Measurements from ENCODE around the gene SLC13A2. TPM values are rescaled to one million over a fixed set of nuclear protein-coding genes. Genes with fewer than 3 reads are reported as not detected.

The SLC13A2 gene
- total RNA-seq, 3 donors from 2014 or later (not counting 1 experiment from before 2014, with no cell fraction given): not detected

DNA sequence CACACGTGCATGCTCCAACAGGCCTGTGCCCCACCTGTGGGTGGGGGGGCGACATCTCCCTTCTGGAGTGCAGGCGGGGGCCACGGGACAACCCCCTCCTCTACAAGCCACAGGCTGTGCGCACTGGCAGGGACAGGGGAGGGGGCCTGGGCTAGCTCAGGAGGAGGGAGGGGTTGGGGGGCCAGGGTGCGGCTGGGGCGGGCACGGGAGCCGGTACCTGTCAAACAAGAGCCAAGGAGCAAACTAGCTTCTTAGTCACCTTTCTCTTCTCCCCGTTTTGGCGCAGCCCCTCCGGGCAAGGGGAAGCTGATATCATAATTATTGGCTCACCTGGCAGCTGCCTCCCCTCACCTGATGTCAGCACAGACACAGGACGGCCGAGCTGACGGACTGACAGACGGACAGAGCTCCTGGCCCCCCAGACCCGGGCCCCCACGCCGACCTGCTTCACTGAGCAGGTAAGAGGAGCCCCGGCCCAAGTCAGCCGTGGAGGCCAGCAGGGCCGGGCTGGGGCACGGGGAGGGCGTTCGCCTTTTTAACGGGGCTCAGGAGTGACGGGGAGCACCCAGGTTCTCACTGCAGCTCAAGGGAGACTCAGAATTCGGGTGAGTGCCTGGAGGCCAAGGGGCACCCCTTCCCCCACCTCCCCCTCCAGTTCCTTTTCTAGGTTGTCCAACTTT lies 32.7 kb downstream of the SLC13A2 start, which contains the start of gene FOXN1:
TSS of gene FOXN1 (plus strand) at position 363 of the 680 bp plus-strand sequence. CDS start 17,622 bp downstream, outside the sequence.
- H3K4me1 ChIP-seq (ENCODE audit: control insufficient read depth, insufficient read depth, low read length): no peaks in the 10 kb centered on the region
- Mint-ChIP-seq H3K4me1 (no peaks in the 10 kb centered on the region), H3K36me3 (no peaks in the 10 kb centered on the region), H3K4me3 (no peak within 1 kb of the TSS), H3K9me3 (no peaks in the 10 kb centered on the region), H3K27ac (no peak within 1 kb of the TSS), H3K27me3 (ENCODE audit: low read depth in 2 of 2) (peaks cover 8 to 21% of the 10 kb centered on the region in 2 donors)
- TF ChIP-seq, protein P1, sequence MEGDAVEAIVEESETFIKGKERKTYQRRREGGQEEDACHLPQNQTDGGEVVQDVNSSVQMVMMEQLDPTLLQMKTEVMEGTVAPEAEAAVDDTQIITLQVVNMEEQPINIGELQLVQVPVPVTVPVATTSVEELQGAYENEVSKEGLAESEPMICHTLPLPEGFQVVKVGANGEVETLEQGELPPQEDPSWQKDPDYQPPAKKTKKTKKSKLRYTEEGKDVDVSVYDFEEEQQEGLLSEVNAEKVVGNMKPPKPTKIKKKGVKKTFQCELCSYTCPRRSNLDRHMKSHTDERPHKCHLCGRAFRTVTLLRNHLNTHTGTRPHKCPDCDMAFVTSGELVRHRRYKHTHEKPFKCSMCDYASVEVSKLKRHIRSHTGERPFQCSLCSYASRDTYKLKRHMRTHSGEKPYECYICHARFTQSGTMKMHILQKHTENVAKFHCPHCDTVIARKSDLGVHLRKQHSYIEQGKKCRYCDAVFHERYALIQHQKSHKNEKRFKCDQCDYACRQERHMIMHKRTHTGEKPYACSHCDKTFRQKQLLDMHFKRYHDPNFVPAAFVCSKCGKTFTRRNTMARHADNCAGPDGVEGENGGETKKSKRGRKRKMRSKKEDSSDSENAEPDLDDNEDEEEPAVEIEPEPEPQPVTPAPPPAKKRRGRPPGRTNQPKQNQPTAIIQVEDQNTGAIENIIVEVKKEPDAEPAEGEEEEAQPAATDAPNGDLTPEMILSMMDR (IDR thresholded peaks at IDR 0.05): no peak
- ATAC-seq (no peak), DNase-seq (no peak)
- H3K27me3 ChIP-seq (ENCODE audit: control insufficient read depth, insufficient read depth, low read length): no peaks in the 10 kb centered on the region
- no peak within 1 kb of the TSS for H3K27ac ChIP-seq (ENCODE audit: low read length)
- H3K9me3 ChIP-seq (ENCODE audit: control insufficient read depth, insufficient read depth, low read length): no peaks in the 10 kb centered on the region
- 92% methylated on average over 23 of the region's 28 CpGs for WGBS (ENCODE audit: insufficient coverage)
- H3K4me3 ChIP-seq (ENCODE audit: low read length): no peak within 1 kb of the TSS
- intact Hi-C loops (cut with micrococcal nuclease): no loop called here
- no peaks in the 10 kb centered on the region for H3K36me3 ChIP-seq (ENCODE audit: control insufficient read depth, insufficient read depth, low read length)

GRCh38 chr17:28506763-28507487 lies 33.5 kb downstream of the SLC13A2 start:
- Mint-ChIP-seq H3K27me3 (ENCODE audit: low read depth in 2 of 2) (peaks cover 8 to 21% of the 10 kb centered on the region in 2 donors), H3K36me3 (no peaks in the 10 kb centered on the region), H3K4me1 (no peaks in the 10 kb centered on the region), H3K9me3 (no peaks in the 10 kb centered on the region), H3K27ac (no peak overlapping the region), H3K4me3 (no peak overlapping the region)
- no peaks in the 10 kb centered on the region for H3K4me1 ChIP-seq (ENCODE audit: control insufficient read depth, insufficient read depth, low read length)
- WGBS (ENCODE audit: insufficient coverage): 80% methylated on average over 13 of the region's 14 CpGs
- intact Hi-C loops (cut with micrococcal nuclease): no loop called here
- TF ChIP-seq, protein P1 (IDR thresholded peaks at IDR 0.05): no peak
- ATAC-seq (no peak), DNase-seq (no peak)
- no peak overlapping the region for H3K27ac ChIP-seq (ENCODE audit: low read length)
- no peaks in the 10 kb centered on the region for H3K27me3 ChIP-seq (ENCODE audit: control insufficient read depth, insufficient read depth, low read length)
- H3K4me3 ChIP-seq (ENCODE audit: low read length): no peak overlapping the region
- H3K36me3 ChIP-seq (ENCODE audit: control insufficient read depth, insufficient read depth, low read length): no peaks in the 10 kb centered on the region
- H3K9me3 ChIP-seq (ENCODE audit: control insufficient read depth, insufficient read depth, low read length): no peaks in the 10 kb centered on the region

DNA sequence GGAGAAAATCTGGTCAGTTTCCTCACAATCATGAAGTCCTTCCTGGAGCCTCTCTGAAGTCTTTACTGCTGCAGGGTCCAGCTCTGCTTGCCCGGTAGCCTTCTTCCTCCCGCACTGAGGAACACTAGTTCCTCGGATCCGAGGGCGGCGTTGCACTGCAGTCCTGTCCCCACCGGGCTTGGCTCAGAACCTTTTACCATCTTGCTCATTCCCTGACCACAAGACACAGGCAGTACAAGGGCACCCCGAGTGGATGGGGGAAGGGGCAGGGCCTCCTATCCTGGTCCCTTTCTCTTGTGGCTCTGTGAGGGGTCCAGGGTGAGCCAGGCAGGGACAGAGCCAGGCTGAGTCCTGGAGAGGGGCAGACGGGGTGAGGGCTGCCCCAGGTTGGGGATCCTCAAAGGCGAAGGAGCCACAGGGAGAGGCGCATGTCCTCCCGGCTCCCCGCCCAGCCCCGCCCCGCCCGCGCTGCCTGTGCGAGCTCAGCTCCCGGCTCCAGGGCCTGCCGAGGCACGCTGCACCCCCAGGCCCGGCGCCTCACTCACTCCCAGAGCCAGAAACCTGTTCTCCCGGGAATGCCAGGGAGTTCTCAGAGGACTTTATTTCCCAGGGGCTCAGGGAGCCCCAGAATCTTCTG lies 34.2 kb downstream of the SLC13A2 start:
- Histone ChIP-seq H3K9me3 (ENCODE audit: control insufficient read depth, insufficient read depth, low read length) (no peaks in the 10 kb centered on the region), H3K36me3 (ENCODE audit: control insufficient read depth, insufficient read depth, low read length) (no peaks in the 10 kb centered on the region), H3K27me3 (ENCODE audit: control insufficient read depth, insufficient read depth, low read length) (no peaks in the 10 kb centered on the region), H3K27ac (ENCODE audit: low read length) (no peak overlapping the region), H3K4me3 (ENCODE audit: low read length) (no peak overlapping the region), H3K4me1 (ENCODE audit: control insufficient read depth, insufficient read depth, low read length) (no peaks in the 10 kb centered on the region)
- DNase-seq (no peak), ATAC-seq (no peak)
- no peak overlapping the region for H3K27ac Mint-ChIP-seq
- intact Hi-C loops (cut with micrococcal nuclease): no loop called here
- no peaks in the 10 kb centered on the region for H3K9me3 Mint-ChIP-seq
- H3K4me3 Mint-ChIP-seq: no peak overlapping the region
- no peaks in the 10 kb centered on the region for H3K36me3 Mint-ChIP-seq
- WGBS (ENCODE audit: insufficient coverage): 76% methylated on average over 24 of the region's 24 CpGs
- peaks cover 8 to 21% of the 10 kb centered on the region in 2 donors for H3K27me3 Mint-ChIP-seq (ENCODE audit: low read depth in 2 of 2)
- TF ChIP-seq, protein P1 (IDR thresholded peaks at IDR 0.05): no peak
- H3K4me1 Mint-ChIP-seq: no peaks in the 10 kb centered on the region

All from natural killer cell (primary cell).